Measurements from ENCODE around the gene ABCA2. TPM values are rescaled to one million over a fixed set of nuclear protein-coding genes. Genes with fewer than 3 reads are reported as not detected.

Gene ABCA2
- total RNA-seq, 1 experiment from 2014 or later = 22.6 TPM

DNA sequence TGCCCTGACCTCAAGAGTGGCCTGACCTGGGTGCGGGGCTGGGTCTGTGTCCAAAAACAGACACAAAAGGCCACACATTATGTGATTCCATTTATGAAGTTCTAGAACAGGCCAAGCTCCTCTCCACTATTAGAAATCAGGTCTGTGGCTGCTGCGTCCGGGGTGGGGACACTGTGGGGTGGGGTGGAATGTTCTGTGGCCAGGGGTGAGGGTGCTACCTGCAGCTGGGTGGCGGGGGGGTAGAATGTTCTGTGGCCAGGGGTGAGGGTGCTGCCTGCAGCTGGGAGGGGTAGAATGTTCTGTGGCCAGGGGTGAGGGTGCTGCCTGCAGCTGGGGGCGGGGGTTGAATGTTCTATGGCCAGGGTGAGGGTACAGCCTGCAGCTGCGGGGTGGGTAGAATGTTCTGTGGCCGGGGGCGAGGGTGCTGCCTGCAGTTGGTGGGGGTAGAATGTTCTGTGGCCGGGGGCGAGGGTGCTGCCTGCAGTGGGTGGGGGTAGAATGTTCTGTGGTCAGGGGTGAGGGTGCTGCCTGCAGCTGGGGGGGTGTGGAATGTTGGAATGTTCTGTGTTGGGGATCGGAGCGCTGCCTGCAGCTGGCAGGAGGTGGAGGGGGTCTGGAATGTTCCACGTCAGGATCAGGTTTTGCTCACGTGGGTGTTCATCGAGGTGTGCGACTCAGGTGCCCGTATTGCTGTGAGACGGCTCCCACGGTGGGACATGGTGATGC, 67.7 kb downstream of the ABCA2 start:
- no peaks in the 10 kb centered on the region for H3K4me1 Mint-ChIP-seq (ENCODE audit: low read depth, unreplicated experiment)
- Histone ChIP-seq H3K4me3 (ENCODE audit: low read depth, low read length) (no peak overlapping the region), H3K9me3 (no peaks in the 10 kb centered on the region), H3K27me3 (replicated peaks; ENCODE audit: control insufficient read depth, insufficient read depth, low read length) (no peaks in the 10 kb centered on the region), H3K4me1 (peaks cover 18% of the 10 kb centered on the region), H3K36me3 (ENCODE audit: control insufficient read depth, insufficient read depth, low read length) (no peaks in the 10 kb centered on the region)
- peak overlapping the region; percentile 35 for H3K27ac Mint-ChIP-seq (ENCODE audit: unreplicated experiment)
- no TSS peak for BruUV-seq (replicated peaks)
- TF ChIP-seq, protein P1, sequence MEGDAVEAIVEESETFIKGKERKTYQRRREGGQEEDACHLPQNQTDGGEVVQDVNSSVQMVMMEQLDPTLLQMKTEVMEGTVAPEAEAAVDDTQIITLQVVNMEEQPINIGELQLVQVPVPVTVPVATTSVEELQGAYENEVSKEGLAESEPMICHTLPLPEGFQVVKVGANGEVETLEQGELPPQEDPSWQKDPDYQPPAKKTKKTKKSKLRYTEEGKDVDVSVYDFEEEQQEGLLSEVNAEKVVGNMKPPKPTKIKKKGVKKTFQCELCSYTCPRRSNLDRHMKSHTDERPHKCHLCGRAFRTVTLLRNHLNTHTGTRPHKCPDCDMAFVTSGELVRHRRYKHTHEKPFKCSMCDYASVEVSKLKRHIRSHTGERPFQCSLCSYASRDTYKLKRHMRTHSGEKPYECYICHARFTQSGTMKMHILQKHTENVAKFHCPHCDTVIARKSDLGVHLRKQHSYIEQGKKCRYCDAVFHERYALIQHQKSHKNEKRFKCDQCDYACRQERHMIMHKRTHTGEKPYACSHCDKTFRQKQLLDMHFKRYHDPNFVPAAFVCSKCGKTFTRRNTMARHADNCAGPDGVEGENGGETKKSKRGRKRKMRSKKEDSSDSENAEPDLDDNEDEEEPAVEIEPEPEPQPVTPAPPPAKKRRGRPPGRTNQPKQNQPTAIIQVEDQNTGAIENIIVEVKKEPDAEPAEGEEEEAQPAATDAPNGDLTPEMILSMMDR (IDR thresholded peaks at IDR 0.05; ENCODE audit: insufficient read depth in 1 of 2, low read depth in 1 of 2, low read length in 1 of 2, severe bottlenecking in 1 of 2, unreplicated experiment in 1 of 2) = no peak
- H3K4me3 Mint-ChIP-seq (ENCODE audit: unreplicated experiment) = no peak overlapping the region
- POLR2A ChIA-PET = no interaction called here
- CTCF ChIA-PET = interaction anchor here (0.6 kb wide), 6 partner anchors 11 to 622 kb away, joined by 3 to 5 read pairs (median 4); no protein-coding TSS in a partner anchor
- peaks cover 6% of the 10 kb centered on the region for H3K36me3 Mint-ChIP-seq (ENCODE audit: insufficient read depth, unreplicated experiment)
- H3K27me3 Mint-ChIP-seq (ENCODE audit: insufficient read depth, unreplicated experiment) = no peaks in the 10 kb centered on the region
- no peak for DNase-seq
- H3K9me3 Mint-ChIP-seq (ENCODE audit: unreplicated experiment) = peaks cover 12% of the 10 kb centered on the region
- intact Hi-C loops (cut with micrococcal nuclease; ENCODE audit: unreplicated experiment) = no loop called here

GRCh38 chr9:136958898-136959850, 68.9 kb downstream of the ABCA2 start:
- Mint-ChIP-seq H3K4me1 (ENCODE audit: low read depth, unreplicated experiment) (no peaks in the 10 kb centered on the region), H3K9me3 (ENCODE audit: unreplicated experiment) (peaks cover 12% of the 10 kb centered on the region), H3K27ac (ENCODE audit: unreplicated experiment) (peak overlapping the region; percentile 35), H3K4me3 (ENCODE audit: unreplicated experiment) (no peak overlapping the region), H3K36me3 (ENCODE audit: insufficient read depth, unreplicated experiment) (peaks cover 6% of the 10 kb centered on the region), H3K27me3 (ENCODE audit: insufficient read depth, unreplicated experiment) (no peaks in the 10 kb centered on the region)
- no peak overlapping the region for H3K4me3 ChIP-seq (ENCODE audit: low read depth, low read length)
- POLR2A ChIA-PET = no interaction called here
- intact Hi-C loops (cut with micrococcal nuclease; ENCODE audit: unreplicated experiment) = no loop called here
- CTCF ChIA-PET = interaction anchor here (0.6 kb wide), 3 partner anchors 11 to 623 kb away, joined by 3 to 5 read pairs (median 4); no protein-coding TSS in a partner anchor
- no peaks in the 10 kb centered on the region for H3K36me3 ChIP-seq (ENCODE audit: control insufficient read depth, insufficient read depth, low read length)
- no peaks in the 10 kb centered on the region for H3K9me3 ChIP-seq
- BruUV-seq (replicated peaks) = no TSS peak
- DNase-seq = no peak
- peaks cover 11% of the 10 kb centered on the region for H3K4me1 ChIP-seq
- TF ChIP-seq, protein P1 (IDR thresholded peaks at IDR 0.05; ENCODE audit: insufficient read depth in 1 of 2, low read depth in 1 of 2, low read length in 1 of 2, severe bottlenecking in 1 of 2, unreplicated experiment in 1 of 2) = no peak
- H3K27me3 ChIP-seq (replicated peaks; ENCODE audit: control insufficient read depth, insufficient read depth, low read length) = no peaks in the 10 kb centered on the region

- no TSS peak for BruUV-seq (replicated peaks)
- no peak for DNase-seq
- ChIA-PET POLR2A (no interaction called here), CTCF (no interaction called here)
- Histone ChIP-seq H3K9me3 (no peaks in the 10 kb centered on the region), H3K4me3 (ENCODE audit: low read depth, low read length) (no peak overlapping the region), H3K4me1 (peaks cover 8% of the 10 kb centered on the region), H3K27me3 (replicated peaks; ENCODE audit: control insufficient read depth, insufficient read depth, low read length) (no peaks in the 10 kb centered on the region), H3K36me3 (ENCODE audit: control insufficient read depth, insufficient read depth, low read length) (no peaks in the 10 kb centered on the region)
- no peak overlapping the region for H3K4me3 Mint-ChIP-seq (ENCODE audit: unreplicated experiment)
- TF ChIP-seq, protein P1 (IDR thresholded peaks at IDR 0.05; ENCODE audit: insufficient read depth in 1 of 2, low read depth in 1 of 2, low read length in 1 of 2, severe bottlenecking in 1 of 2, unreplicated experiment in 1 of 2) = no peak
- peaks cover 6% of the 10 kb centered on the region for H3K36me3 Mint-ChIP-seq (ENCODE audit: insufficient read depth, unreplicated experiment)
- intact Hi-C loops (cut with micrococcal nuclease; ENCODE audit: unreplicated experiment) = no loop called here
- peaks cover 12% of the 10 kb centered on the region for H3K9me3 Mint-ChIP-seq (ENCODE audit: unreplicated experiment)
- H3K27me3 Mint-ChIP-seq (ENCODE audit: insufficient read depth, unreplicated experiment) = no peaks in the 10 kb centered on the region
- no peaks in the 10 kb centered on the region for H3K4me1 Mint-ChIP-seq (ENCODE audit: low read depth, unreplicated experiment)
- no peak overlapping the region for H3K27ac Mint-ChIP-seq (ENCODE audit: unreplicated experiment)
Measured at GRCh38 chr9:136958473-136958872, 69.6 kb downstream of the ABCA2 start.

All from Caco-2 (cell line).